HG03521 (cell line): ENCODE results near the gene GSTO2.
A peak's percentile ranks its signal among the peaks of the same experiment; 100 is the strongest.
"Not testable (repeated sequence)": the region's sequence is repeated elsewhere in the genome, so short reads cannot be mapped to it uniquely, and the experiment has no call there.

ENCODE experiments used
- ATAC-seq: cut with Tn5 transposase; IDR thresholded peaks from one replicate; pipeline ENCODE4 v1.9.1; 2021; ENCODE audit warnings: mild to moderate bottlenecking, moderate library complexity; ENCODE audit not compliant: unreplicated experiment

GSTO2 gene

DNA sequence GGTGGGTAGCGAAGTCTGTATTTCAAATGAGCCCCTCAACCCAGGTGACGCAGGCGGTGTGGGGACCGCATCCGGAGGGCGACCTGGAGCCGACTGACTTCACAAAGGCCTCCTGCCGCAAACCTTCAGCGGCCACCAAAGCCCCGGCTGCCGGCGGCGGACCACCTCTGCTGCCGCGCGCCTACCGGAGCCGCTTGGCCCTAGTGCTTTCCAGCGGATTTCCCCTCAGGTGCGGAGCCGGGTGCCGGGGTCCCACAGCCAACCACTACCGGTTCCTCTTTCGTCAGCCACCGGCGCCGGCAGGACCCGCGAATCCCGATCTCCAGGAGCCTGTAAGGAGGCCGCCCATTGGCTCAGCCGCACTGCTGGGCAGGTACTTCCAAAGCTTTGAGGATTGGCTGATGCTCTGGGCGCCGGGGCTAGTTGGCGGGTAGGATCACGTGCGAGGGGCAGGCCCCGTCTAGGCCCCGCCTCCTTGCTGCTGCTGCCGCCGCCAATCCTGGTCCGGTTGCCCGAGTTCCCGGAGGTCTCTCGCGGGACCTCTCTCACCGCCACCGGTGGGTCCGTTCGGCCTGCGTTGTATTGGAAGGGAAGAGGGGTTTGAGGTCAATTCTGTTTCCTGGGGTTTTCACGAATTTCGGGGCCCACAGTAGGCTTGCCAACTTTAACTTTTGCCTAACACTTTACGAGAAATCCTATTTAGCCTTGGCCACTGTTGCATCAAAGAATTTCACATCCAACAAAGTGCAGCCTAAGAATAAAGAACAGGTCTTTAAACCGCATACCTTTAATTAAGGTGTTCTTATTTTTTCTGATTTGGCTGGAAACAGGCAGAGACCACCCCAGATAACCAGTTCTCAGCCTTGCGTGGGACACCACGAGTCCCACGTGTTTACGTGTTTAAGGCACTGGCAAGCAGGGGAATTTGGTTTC, at the start of gene GSTO2:
GSTO2 (plus strand) TSS at position 472 of the 933 bp plus-strand sequence. CDS start 5,732 bp downstream, outside the sequence.
- peak; percentile 99 for ATAC-seq

DNA sequence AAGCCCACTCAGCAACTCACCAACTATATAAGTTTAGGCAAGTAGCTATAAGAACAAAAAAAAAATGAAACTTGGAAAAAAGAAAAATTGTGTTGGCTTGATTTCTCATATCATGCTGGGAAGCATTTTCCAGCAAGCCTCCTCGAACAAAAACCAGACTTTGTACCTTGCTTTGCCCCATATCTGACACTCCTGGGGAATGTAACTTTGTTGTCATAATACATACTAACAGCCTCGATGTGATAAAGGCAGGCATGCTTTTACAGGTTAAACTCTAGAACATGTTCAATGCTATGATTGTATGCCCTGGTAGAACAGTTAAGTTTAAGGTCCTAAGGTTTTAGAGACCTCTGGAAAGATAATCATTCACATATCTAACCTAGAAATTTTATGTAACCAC, 48.5 kb upstream of the GSTO2 start:
- no peak for ATAC-seq

- ATAC-seq = no peak
These were observed 45.7 kb upstream of the GSTO2 start for GRCh38 chr10:104223304-104223703.

GRCh38 chr10:104230490-104230889, 38.5 kb upstream of the GSTO2 start:
- no peak for ATAC-seq

DNA sequence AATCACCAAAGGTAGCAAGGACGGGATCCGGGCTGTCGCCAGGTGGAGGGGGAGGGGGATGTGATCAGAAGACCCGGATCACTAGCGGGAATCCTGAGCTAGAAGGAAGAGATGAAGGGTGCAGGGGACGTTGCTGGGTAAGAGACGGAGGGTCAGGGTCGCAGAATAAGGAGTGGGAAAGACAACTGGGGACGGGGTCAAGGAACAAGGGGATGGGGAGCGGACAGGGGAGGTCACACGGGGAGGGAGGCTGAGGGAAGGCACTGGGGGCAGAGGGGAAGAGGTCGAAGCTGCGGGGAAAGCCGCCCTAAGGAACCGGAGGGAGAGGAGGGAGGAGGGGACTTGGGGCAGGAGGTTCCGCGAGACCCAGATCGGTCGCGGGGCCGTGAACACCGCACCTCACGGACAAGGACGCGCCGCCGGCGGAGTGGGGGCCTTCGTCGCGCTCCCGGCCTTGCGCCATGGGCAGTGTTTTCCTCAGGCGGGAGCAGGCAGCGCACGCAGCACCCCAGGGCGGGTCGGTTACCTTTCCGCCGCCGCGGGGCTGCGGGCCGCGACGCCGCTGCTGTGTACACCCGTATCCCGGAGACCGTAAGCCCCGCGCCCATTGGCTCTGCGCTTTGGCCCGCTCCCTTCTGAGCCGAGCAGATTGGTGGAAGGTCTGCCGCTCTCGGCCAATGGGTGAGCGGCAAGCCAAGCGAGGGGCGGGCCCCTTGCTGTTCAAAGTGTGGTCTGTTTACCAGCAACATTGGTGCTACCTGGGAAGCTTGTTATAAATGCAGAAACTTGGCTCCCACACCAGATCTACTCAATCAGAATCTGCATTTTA, 37.0 kb upstream of the GSTO2 start, which contains the start of gene CFAP43:
CFAP43 (minus strand) TSS at position 581 of the 829 bp plus-strand sequence; CDS start at position 463, 118 bp downstream.
- ATAC-seq = peak; percentile 100

DNA sequence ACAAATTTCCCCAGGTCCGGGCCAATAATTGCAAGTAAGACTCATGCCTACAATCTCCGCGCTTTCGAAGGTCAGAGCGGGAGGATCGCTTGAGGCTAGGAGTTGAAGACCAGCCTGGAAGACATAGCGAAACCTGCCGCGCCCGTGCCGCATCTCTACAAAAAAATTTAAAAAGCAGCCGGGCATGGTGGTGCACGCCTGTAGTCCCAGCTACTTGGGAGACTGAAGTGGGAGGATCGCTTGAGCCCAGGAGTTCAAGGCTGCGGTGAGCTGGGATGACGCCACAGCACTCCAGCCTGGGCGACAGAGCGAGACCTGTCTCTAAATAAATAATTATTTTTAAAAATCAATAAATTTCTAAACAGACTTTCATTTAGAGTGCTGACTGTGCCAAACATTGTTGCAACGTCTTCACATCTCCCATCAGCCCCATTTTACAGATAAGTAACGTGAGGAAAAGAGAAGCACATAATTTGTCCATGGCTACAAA, 36.3 kb upstream of the GSTO2 start:
- ATAC-seq = peak; percentile 6

- ATAC-seq = no peak
These were observed 35.2 kb upstream of the GSTO2 start for GRCh38 chr10:104233817-104234216.

- no peak for ATAC-seq
These were observed 34.0 kb upstream of the GSTO2 start for GRCh38 chr10:104234934-104235333.

DNA sequence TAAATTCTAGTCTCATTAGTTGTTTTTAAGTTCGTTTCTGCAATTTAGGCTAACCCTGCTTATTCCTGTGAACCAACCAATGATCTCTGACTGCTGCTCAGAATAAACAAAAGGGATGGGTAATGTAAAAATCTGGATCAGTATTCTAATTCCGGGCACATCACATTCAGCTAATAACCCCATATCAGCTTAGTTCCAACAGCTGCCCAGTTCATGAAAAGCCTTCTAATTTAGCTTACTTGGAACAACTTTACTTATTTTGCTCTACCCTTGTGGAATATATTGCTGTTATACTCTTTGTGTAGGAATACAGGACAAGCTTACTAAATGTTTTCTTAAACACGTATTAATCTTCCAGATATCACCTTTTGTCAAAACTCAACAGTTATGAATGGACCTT, 33.2 kb upstream of the GSTO2 start:
- no peak for ATAC-seq

- no peak for ATAC-seq
These were observed 28.9 kb upstream of the GSTO2 start for GRCh38 chr10:104240078-104240477.

DNA sequence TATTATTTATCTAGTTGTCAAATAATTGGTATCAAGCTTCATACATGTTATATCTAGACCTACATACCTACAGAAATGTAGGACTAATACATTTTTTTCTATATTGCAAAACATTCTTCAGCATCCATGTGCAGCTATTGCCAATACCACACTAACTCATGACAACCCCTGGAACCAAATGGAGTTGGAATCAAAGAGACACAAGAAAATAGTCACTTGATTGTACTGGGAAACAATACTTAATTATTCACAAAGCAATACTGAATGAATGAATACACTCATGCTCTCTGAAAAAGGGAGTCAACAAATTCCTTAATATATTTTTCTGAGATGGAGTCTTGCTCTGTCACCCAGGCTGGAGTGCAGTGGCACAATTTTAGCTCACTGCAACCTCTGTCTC, 26.4 kb upstream of the GSTO2 start:
- no peak for ATAC-seq

GRCh38 chr10:104243009-104243408, 26.0 kb upstream of the GSTO2 start:
- not testable (repeated sequence) for ATAC-seq

DNA sequence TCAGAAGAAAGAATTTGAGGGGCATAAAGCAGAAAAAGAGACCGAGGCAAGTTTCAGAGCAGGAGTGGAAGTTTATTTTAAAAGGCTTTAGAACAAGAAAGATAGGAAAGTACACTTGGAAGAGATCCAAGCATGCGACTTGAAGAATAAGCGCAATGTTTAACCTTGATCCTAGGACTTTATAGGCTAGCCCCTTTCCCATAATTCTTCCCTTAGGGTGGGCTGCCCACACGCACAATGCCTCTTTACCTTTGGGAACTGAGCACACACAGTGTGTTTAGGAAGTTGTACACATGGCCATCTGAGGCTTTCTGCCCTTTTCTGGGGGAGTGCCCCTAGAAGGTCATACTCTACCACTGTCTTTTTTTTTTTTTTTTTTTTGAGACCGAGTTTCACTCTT, 25.5 kb upstream of the GSTO2 start:
- ATAC-seq = no peak

- ATAC-seq = no peak
These were observed 23.8 kb upstream of the GSTO2 start for GRCh38 chr10:104245066-104245632.

DNA sequence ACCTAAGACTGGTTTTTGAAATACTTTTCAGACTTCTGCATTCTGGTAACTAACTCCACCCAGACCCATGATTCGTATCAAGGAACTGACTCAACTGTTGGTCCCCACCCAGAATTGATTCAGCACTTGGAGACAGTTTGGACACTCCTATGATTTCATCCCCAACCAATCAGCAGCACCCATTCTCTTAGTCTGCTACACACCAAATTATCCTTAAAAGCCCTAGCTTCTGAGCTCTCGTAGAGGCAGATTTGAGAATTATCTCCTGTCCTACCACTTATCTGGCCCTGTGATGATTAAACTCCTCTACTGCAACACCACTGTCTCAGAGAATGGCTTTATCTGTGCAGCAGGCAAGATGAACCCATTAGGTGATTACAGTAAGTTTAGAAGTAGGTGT, 22.0 kb upstream of the GSTO2 start:
- ATAC-seq = no peak

GRCh38 chr10:104247513-104248146, 21.4 kb upstream of the GSTO2 start:
- ATAC-seq = no peak

- ATAC-seq = not testable (repeated sequence)
These were observed 20.1 kb upstream of the GSTO2 start for GRCh38 chr10:104248931-104249330.

- no peak for ATAC-seq
These were observed 18.6 kb upstream of the GSTO2 start for GRCh38 chr10:104250371-104250770.

GRCh38 chr10:104251443-104251842, 17.5 kb upstream of the GSTO2 start:
- ATAC-seq = no peak

GRCh38 chr10:104252368-104252767, 16.6 kb upstream of the GSTO2 start:
- ATAC-seq = no peak

GRCh38 chr10:104253106-104253505, 15.9 kb upstream of the GSTO2 start:
- ATAC-seq = no peak
